Lower leg skin (tissue), 3 donors: ENCODE data around the gene TOMM70.
"Not testable (repeated sequence)": the region's sequence is repeated elsewhere in the genome, so short reads cannot be mapped to it uniquely, and the experiment has no call there.

ENCODE experiments used
- CTCF ChIP-seq, 3 donors: fragments of 450-650 bp; IDR thresholded peaks; one replicate each; pipeline ENCODE4 v1.5.1; 2016; ENCODE audit warnings: antibody characterized with exemption in 3 of 3, mild to moderate bottlenecking in 3 of 3, moderate library complexity in 2 of 3
- POLR2A ChIP-seq, 2 donors: fragments of 450-650 bp; IDR thresholded peaks; one replicate each; pipeline ENCODE4 v1.6.1; 2016 to 2017; ENCODE audit warnings: antibody characterized with exemption in 2 of 2, mild to moderate bottlenecking in 1 of 2, moderate library complexity in 1 of 2

DNA sequence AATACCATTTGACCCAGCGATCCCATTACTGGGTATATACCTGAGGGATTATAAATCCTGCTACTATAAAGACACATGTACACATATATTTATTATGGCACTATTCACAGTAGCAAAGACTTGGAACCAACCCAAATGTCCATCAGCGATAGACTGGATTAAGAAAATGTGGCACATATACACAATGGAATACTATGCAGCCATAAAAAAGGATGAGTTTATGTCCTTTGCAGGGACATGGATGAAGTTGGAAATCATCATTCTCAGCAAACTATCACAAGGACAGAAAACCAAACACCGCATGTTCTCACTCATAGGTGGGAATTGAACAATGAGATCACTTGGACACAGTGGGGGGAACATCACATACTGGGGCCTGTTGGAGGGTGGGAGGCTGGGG is 46.2 kb upstream of the TOMM70 start:
- not testable (repeated sequence) for TF ChIP-seq CTCF, POLR2A (IDR thresholded peaks at IDR 0.05)
